ENCODE measurements around the gene RBM26. TPM values are rescaled to one million over a fixed set of nuclear protein-coding genes. Genes with fewer than 3 reads are reported as not detected.

RBM26 gene
- polyA plus RNA-seq, 3 donors = 3.5 to 25.3 (median 5.0) TPM

DNA sequence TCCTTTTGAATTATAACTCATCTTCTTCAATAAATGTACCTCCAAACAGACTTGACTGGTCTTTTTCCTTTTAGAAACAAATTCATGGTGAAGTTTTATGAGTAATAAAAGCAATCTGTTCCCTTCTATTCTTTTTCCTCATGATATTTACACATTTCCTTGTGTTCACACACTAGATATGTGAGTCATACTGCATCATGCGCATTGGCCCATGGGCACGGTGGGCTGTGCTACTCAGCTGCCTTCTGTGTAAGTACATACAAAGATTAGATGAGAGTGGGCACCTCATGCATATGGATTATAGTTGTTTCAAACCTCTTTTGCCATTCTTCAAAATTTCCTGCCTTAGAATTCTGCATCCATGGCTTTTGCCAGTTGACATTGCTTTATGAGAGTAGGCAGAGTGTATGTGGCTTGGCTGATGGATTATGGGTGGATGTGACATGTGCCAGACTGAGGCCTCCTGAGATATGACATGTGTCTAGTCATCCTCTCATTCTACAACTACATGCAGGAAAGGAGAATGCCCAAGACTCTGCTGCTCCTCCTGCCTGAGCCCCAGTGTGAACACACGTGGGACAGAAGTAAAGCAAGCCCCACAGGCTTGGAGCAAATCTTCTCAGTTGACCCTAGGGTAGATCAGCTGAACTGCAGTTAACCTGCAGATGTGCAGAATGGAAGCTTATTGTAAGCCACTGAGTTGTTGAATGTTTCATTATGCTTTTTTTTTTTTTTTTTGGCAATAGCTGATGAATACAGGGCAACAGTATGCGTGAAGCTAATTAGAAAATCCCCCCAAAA is 109.9 kb downstream of the RBM26 start:
- Histone ChIP-seq H3K4me1 (ENCODE audit: control insufficient read depth in 1 of 2, insufficient read depth in 2 of 2, low read length in 2 of 2) (no peaks in the 10 kb centered on the region), H3K36me3 (replicated peaks in 1 of 2; ENCODE audit: control insufficient read depth in 1 of 2, insufficient read depth in 2 of 2, low read length in 2 of 2) (no peaks in the 10 kb centered on the region), H3K4me2 (replicated peaks; ENCODE audit: extremely low read depth, low read length, poor library complexity, severe bottlenecking) (no peak overlapping the region), H3K4me3 (replicated peaks in 1 of 3; ENCODE audit: low read depth in 2 of 3, low read length in 3 of 3) (no peak overlapping the region), H3K79me2 (ENCODE audit: insufficient read depth, low read length) (no peaks in the 10 kb centered on the region), H3K27ac (ENCODE audit: low read depth in 1 of 2, low read length in 2 of 2) (no peak overlapping the region), H3K9me3 (replicated peaks in 1 of 2; ENCODE audit: control insufficient read depth in 1 of 2, insufficient read depth in 1 of 2, low read length in 2 of 2) (peaks cover 0 to 10% of the 10 kb centered on the region in 2 donors), H3K9ac (ENCODE audit: insufficient read depth, low read length, poor library complexity, severe bottlenecking) (no peak overlapping the region), H2AFZ (ENCODE audit: insufficient read depth, low read depth, low read length, poor library complexity, severe bottlenecking) (no peak overlapping the region), H3K27me3 (ENCODE audit: control insufficient read depth in 2 of 2, insufficient read depth in 2 of 2, low read length in 2 of 2) (no peaks in the 10 kb centered on the region), H4K20me1 (ENCODE audit: insufficient read depth, low read length) (no peaks in the 10 kb centered on the region)
- no peaks in the 10 kb centered on the region for H3K4me1 Mint-ChIP-seq
- H3K27ac Mint-ChIP-seq = no peak overlapping the region
- H3K9me3 Mint-ChIP-seq = peaks cover 0 to 6% (median 1%) of the 10 kb centered on the region in 7 donors
- no peaks in the 10 kb centered on the region for H3K36me3 Mint-ChIP-seq
- TF ChIP-seq, protein P1, sequence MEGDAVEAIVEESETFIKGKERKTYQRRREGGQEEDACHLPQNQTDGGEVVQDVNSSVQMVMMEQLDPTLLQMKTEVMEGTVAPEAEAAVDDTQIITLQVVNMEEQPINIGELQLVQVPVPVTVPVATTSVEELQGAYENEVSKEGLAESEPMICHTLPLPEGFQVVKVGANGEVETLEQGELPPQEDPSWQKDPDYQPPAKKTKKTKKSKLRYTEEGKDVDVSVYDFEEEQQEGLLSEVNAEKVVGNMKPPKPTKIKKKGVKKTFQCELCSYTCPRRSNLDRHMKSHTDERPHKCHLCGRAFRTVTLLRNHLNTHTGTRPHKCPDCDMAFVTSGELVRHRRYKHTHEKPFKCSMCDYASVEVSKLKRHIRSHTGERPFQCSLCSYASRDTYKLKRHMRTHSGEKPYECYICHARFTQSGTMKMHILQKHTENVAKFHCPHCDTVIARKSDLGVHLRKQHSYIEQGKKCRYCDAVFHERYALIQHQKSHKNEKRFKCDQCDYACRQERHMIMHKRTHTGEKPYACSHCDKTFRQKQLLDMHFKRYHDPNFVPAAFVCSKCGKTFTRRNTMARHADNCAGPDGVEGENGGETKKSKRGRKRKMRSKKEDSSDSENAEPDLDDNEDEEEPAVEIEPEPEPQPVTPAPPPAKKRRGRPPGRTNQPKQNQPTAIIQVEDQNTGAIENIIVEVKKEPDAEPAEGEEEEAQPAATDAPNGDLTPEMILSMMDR (IDR thresholded peaks at IDR 0.05) = no peak
- no peak overlapping the region for H3K4me3 Mint-ChIP-seq
- WGBS (ENCODE audit: insufficient coverage) = 100% methylated on average over 1 of the region's 4 CpGs
- H3K27me3 Mint-ChIP-seq (ENCODE audit: low read depth in 3 of 3) = peaks cover 0 to 4% (median 0%) of the 10 kb centered on the region in 3 donors
- intact Hi-C loops (cut with micrococcal nuclease) = no loop called here
- DNase-seq = no peak

DNA sequence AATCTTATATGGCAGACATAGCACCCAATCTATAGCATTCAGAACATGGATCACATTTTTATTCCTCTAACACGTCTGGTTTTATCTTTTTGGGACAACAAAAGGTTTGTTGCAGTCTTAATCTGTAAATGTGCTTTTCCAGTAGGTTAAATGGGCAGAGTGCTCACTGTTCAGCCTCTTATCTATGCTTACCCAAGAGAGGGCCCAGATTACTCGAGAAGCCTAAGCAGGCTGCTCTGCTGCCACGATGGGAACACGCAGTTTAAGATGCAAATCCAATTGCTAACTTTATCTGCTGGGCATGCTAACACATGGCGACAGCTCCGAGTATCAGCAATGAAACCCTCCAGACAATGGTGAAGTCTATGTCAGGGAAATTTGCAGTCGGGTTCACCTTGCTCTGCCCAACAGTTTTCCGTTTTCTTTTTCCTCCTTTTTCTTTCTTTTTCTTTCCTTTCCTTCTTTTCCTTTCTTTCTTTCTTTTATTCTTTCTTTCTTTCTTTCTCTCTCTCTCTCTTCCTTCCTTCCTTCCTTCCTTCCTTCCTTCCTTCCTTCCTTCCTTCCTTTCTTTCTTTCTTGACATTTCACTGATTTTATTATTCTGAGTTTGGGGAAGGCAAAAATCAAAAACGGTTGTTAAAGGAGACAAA is 115.3 kb downstream of the RBM26 start:
- H4K20me1 ChIP-seq (ENCODE audit: insufficient read depth, low read length) = no peaks in the 10 kb centered on the region
- peaks cover 16% of the 10 kb centered on the region for H3K4me1 Mint-ChIP-seq

More for the DNA sequence above, 115.3 kb downstream of the RBM26 start:
- H3K27ac ChIP-seq (ENCODE audit: low read depth in 1 of 2, low read length in 2 of 2) = no peak overlapping the region
- TF ChIP-seq, protein P1 (IDR thresholded peaks at IDR 0.05) = no peak
- H3K9me3 Mint-ChIP-seq = no peaks in the 10 kb centered on the region
- WGBS (ENCODE audit: insufficient coverage) = 98% methylated on average over 5 of the region's 9 CpGs
- H2AFZ ChIP-seq (ENCODE audit: insufficient read depth, low read depth, low read length, poor library complexity, severe bottlenecking) = no peak overlapping the region
- H3K27me3 Mint-ChIP-seq (ENCODE audit: low read depth in 3 of 3) = peaks cover 1 to 4% (median 2%) of the 10 kb centered on the region in 3 donors
- H3K4me3 Mint-ChIP-seq = no peak overlapping the region
- no peaks in the 10 kb centered on the region for H3K36me3 ChIP-seq (replicated peaks in 1 of 2; ENCODE audit: control insufficient read depth in 1 of 2, insufficient read depth in 2 of 2, low read length in 2 of 2)
- no peaks in the 10 kb centered on the region for H3K9me3 ChIP-seq (replicated peaks in 1 of 2; ENCODE audit: control insufficient read depth in 1 of 2, insufficient read depth in 1 of 2, low read length in 2 of 2)
- H3K4me2 ChIP-seq (replicated peaks; ENCODE audit: extremely low read depth, low read length, poor library complexity, severe bottlenecking) = no peak overlapping the region
- H3K27ac Mint-ChIP-seq = no peak overlapping the region
- no peak overlapping the region for H3K4me3 ChIP-seq (replicated peaks in 1 of 3; ENCODE audit: low read depth in 2 of 3, low read length in 3 of 3)
- H3K27me3 ChIP-seq (ENCODE audit: control insufficient read depth in 2 of 2, insufficient read depth in 2 of 2, low read length in 2 of 2) = no peaks in the 10 kb centered on the region
- H3K4me1 ChIP-seq (ENCODE audit: control insufficient read depth in 1 of 2, insufficient read depth in 2 of 2, low read length in 2 of 2) = peaks cover 5 to 14% of the 10 kb centered on the region in 2 donors
- no peak overlapping the region for H3K9ac ChIP-seq (ENCODE audit: insufficient read depth, low read length, poor library complexity, severe bottlenecking)
- H3K79me2 ChIP-seq (ENCODE audit: insufficient read depth, low read length) = no peaks in the 10 kb centered on the region
- intact Hi-C loops (cut with micrococcal nuclease) = no loop called here
- no peak for DNase-seq
- H3K36me3 Mint-ChIP-seq = no peaks in the 10 kb centered on the region

Data from CD14-positive monocyte (primary cell).